Measurements from ENCODE around the gene BDH1. TPM values are rescaled to one million over a fixed set of nuclear protein-coding genes. Genes with fewer than 3 reads are reported as not detected.

BDH1 gene
- total RNA-seq, 8 experiments from 2014 or later = 3.3 to 55.6 (median 4.3) TPM

GRCh38 chr3:197533927-197534725 lies 21.6 kb downstream of the BDH1 start:
- Histone ChIP-seq H3K4me3 (no peak overlapping the region), H3K4me1 (replicated peaks in 1 of 2) (no peaks in the 10 kb centered on the region), H3K27ac (no peak overlapping the region)
- 28 to 95% (median 73%) methylated on average over 2 to 6 of the region's 6 CpGs; no CpG with 5 or more reads in 1 of the 10 experiments for WGBS, 10 experiments
- in situ Hi-C loops (cut with MboI; ENCODE audit: low pct_unique_long_range_greater_than_20kb in 2 of 9, low sequenced_read_pairs in 9 of 9, unreplicated experiment in 9 of 9) = no loop called here
- ATAC-seq (replicated peaks in 6 of 8) = peak in 3 of 8 experiments; percentile 93 to 94 (median 94)

- Histone ChIP-seq H3K27ac (no peak overlapping the region), H3K4me1 (replicated peaks in 1 of 2) (no peaks in the 10 kb centered on the region), H3K4me3 (no peak overlapping the region)
- in situ Hi-C loops (cut with MboI; ENCODE audit: low pct_unique_long_range_greater_than_20kb in 2 of 9, low sequenced_read_pairs in 9 of 9, unreplicated experiment in 9 of 9) = no loop called here
- 92 to 100% (median 92%) methylated on average over 3 to 8 of the region's 10 CpGs; no CpG with 5 or more reads in 7 of the 10 experiments for WGBS, 10 experiments
- no peak for ATAC-seq (replicated peaks in 6 of 8)
Measured at GRCh38 chr3:197533396-197533795, 22.4 kb downstream of the BDH1 start.

- ATAC-seq (replicated peaks in 6 of 8) = no peak
- no peak overlapping the region for H3K27ac ChIP-seq
- 80 to 100% (median 91%) methylated on average over 1 to 2 of the region's 3 CpGs; no CpG with 5 or more reads in 4 of the 10 experiments for WGBS, 10 experiments
Measured at GRCh38 chr3:197532388-197532787, 23.4 kb downstream of the BDH1 start.

GRCh38 chr3:197528190-197528589 lies 27.6 kb downstream of the BDH1 start:
- in situ Hi-C loops (cut with MboI; ENCODE audit: low pct_unique_long_range_greater_than_20kb in 2 of 9, low sequenced_read_pairs in 9 of 9, unreplicated experiment in 9 of 9) = no loop called here
- no peaks in the 10 kb centered on the region for H3K4me1 ChIP-seq (replicated peaks in 1 of 2)
- 72 to 100% (median 86%) methylated on average over 1 to 4 of the region's 6 CpGs; no CpG with 5 or more reads in 3 of the 10 experiments for WGBS, 10 experiments
- no peak for ATAC-seq (replicated peaks in 6 of 8)
- no peak overlapping the region for H3K4me3 ChIP-seq
- H3K27ac ChIP-seq = no peak overlapping the region

More at GRCh38 chr3:197532388-197532787, 23.4 kb downstream of the BDH1 start:
- in situ Hi-C loops (cut with MboI; ENCODE audit: low pct_unique_long_range_greater_than_20kb in 2 of 9, low sequenced_read_pairs in 9 of 9, unreplicated experiment in 9 of 9) = no loop called here
- H3K4me3 ChIP-seq = no peak overlapping the region
- H3K4me1 ChIP-seq (replicated peaks in 1 of 2) = no peaks in the 10 kb centered on the region

GRCh38 chr3:197527569-197527968 lies 28.2 kb downstream of the BDH1 start:
- H3K4me3 ChIP-seq = no peak overlapping the region
- in situ Hi-C loops (cut with MboI; ENCODE audit: low pct_unique_long_range_greater_than_20kb in 2 of 9, low sequenced_read_pairs in 9 of 9, unreplicated experiment in 9 of 9) = no loop called here
- no peaks in the 10 kb centered on the region for H3K4me1 ChIP-seq (replicated peaks in 1 of 2)
- no peak for ATAC-seq (replicated peaks in 6 of 8)
- whole genome bisulfite sequencing, 10 experiments = 80 to 100% (median 89%) methylated on average over 1 to 4 of the region's 5 CpGs
- no peak overlapping the region for H3K27ac ChIP-seq

- no peak overlapping the region for H3K4me3 ChIP-seq
- no peak for ATAC-seq (replicated peaks in 6 of 8)
- H3K27ac ChIP-seq = no peak overlapping the region
- H3K4me1 ChIP-seq (replicated peaks in 1 of 2) = peaks cover 9 to 10% of the 10 kb centered on the region in 2 donors
- 24 to 100% (median 81%) methylated on average over 1 to 5 of the region's 5 CpGs; no CpG with 5 or more reads in 4 of the 10 experiments for WGBS, 10 experiments
- in situ Hi-C loops (cut with MboI; ENCODE audit: low pct_unique_long_range_greater_than_20kb in 2 of 9, low sequenced_read_pairs in 9 of 9, unreplicated experiment in 9 of 9) = no loop called here
Measured at GRCh38 chr3:197525706-197526105, 30.1 kb downstream of the BDH1 start.

GRCh38 chr3:197524128-197524527 lies 31.6 kb downstream of the BDH1 start:
- ATAC-seq (replicated peaks in 6 of 8) = no peak
- in situ Hi-C loops (cut with MboI; ENCODE audit: low pct_unique_long_range_greater_than_20kb in 2 of 9, low sequenced_read_pairs in 9 of 9, unreplicated experiment in 9 of 9) = loop anchor here in 6 of 9 experiments (25.0 kb wide), 3 partner anchors 237 to 512 kb away; partner anchors contain the start of gene DLG1 (in 1 of the 6)
- WGBS, 10 experiments = 63 to 100% (median 83%) methylated on average over 1 to 6 of the region's 8 CpGs; no CpG with 5 or more reads in 4 of the 10 experiments
- Histone ChIP-seq H3K4me1 (replicated peaks in 1 of 2) (peaks cover 20% of the 10 kb centered on the region in 2 donors), H3K4me3 (no peak overlapping the region), H3K27ac (no peak overlapping the region)

- 0 to 100% (median 95%) methylated on average over 1 to 4 of the region's 14 CpGs; no CpG with 5 or more reads in 7 of the 10 experiments for WGBS, 10 experiments
- peaks cover 20% of the 10 kb centered on the region in 2 donors for H3K4me1 ChIP-seq (replicated peaks in 1 of 2)
- no peak for ATAC-seq (replicated peaks in 6 of 8)
- H3K27ac ChIP-seq = no peak overlapping the region
- in situ Hi-C loops (cut with MboI; ENCODE audit: low pct_unique_long_range_greater_than_20kb in 2 of 9, low sequenced_read_pairs in 9 of 9, unreplicated experiment in 9 of 9) = loop anchor here in 6 of 9 experiments (25.0 kb wide), 3 partner anchors 236 to 511 kb away; partner anchors contain the start of gene DLG1 (in 1 of the 6)
- H3K4me3 ChIP-seq = no peak overlapping the region
Measured at GRCh38 chr3:197523526-197523925, 32.2 kb downstream of the BDH1 start.

GRCh38 chr3:197522881-197523441 lies 32.8 kb downstream of the BDH1 start:
- peaks cover 20% of the 10 kb centered on the region in 2 donors for H3K4me1 ChIP-seq (replicated peaks in 1 of 2)
- ATAC-seq (replicated peaks in 6 of 8) = no peak
- in situ Hi-C loops (cut with MboI; ENCODE audit: low pct_unique_long_range_greater_than_20kb in 2 of 9, low sequenced_read_pairs in 9 of 9, unreplicated experiment in 9 of 9) = loop anchor here in 6 of 9 experiments (25.0 kb wide), 3 partner anchors 236 to 511 kb away; partner anchors contain the start of gene DLG1 (in 1 of the 6)
- no peak overlapping the region for H3K27ac ChIP-seq
- 40 to 100% (median 89%) methylated on average over 1 to 4 of the region's 5 CpGs; no CpG with 5 or more reads in 4 of the 10 experiments for WGBS, 10 experiments
- no peak overlapping the region for H3K4me3 ChIP-seq

- H3K4me1 ChIP-seq (replicated peaks in 1 of 2) = peaks cover 20% of the 10 kb centered on the region in 2 donors
- no peak for ATAC-seq (replicated peaks in 6 of 8)
- WGBS, 10 experiments = 79 to 100% (median 96%) methylated on average over 1 to 8 of the region's 13 CpGs; no CpG with 5 or more reads in 4 of the 10 experiments
- no peak overlapping the region for H3K4me3 ChIP-seq
- no peak overlapping the region for H3K27ac ChIP-seq
- in situ Hi-C loops (cut with MboI; ENCODE audit: low pct_unique_long_range_greater_than_20kb in 2 of 9, low sequenced_read_pairs in 9 of 9, unreplicated experiment in 9 of 9) = loop anchor here in 6 of 9 experiments (25.0 kb wide), 3 partner anchors 235 to 510 kb away; partner anchors contain the start of gene DLG1 (in 1 of the 6)
Measured at GRCh38 chr3:197522183-197522715, 33.5 kb downstream of the BDH1 start.

- WGBS, 10 experiments = 60 to 100% (median 79%) methylated on average over 1 to 9 of the region's 18 CpGs; no CpG with 5 or more reads in 4 of the 10 experiments
- peaks cover 23 to 24% of the 10 kb centered on the region in 2 donors for H3K4me1 ChIP-seq (replicated peaks in 1 of 2)
- no peak for ATAC-seq (replicated peaks in 6 of 8)
- in situ Hi-C loops (cut with MboI; ENCODE audit: low pct_unique_long_range_greater_than_20kb in 2 of 9, low sequenced_read_pairs in 9 of 9, unreplicated experiment in 9 of 9) = loop anchor here in 6 of 9 experiments (25.0 kb wide), 3 partner anchors 234 to 509 kb away; partner anchors contain the start of gene DLG1 (in 1 of the 6)
- H3K4me3 ChIP-seq = no peak overlapping the region
- peak overlapping the region; percentile 69 to 81 for H3K27ac ChIP-seq
Measured at GRCh38 chr3:197521277-197522182, 34.2 kb downstream of the BDH1 start.

Measured in motor neuron (in vitro differentiated cells).